Suppressor macrophage treated with lipopolysaccharide for 4 hours (primary cell): ENCODE data around the gene TSPAN5.

ENCODE experiments used
- DNase-seq: peaks from one replicate; pipeline ENCODE4 v3.0.0-alpha.2; 2020

Gene TSPAN5

DNA sequence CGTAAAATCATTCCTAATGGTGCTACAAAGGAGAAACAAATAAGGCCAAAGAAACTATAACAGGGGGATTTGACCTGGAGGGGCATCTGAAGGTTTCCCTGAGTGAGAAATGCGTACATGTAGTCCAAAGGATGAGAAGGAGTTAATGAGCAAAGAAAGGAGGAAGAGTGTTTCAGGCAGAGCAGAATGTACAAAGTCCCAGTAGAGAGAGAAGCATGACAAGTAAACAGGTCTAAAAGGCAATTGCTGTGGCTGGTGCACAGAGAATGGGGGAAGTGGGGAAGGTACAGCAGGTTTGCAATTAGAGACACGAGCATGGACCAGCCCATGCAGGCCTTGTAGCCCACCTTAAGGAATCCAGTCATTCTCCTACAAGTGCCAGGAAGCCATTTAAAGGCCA lies 145.5 kb downstream of the TSPAN5 start:
- DNase-seq, result no peak

DNA sequence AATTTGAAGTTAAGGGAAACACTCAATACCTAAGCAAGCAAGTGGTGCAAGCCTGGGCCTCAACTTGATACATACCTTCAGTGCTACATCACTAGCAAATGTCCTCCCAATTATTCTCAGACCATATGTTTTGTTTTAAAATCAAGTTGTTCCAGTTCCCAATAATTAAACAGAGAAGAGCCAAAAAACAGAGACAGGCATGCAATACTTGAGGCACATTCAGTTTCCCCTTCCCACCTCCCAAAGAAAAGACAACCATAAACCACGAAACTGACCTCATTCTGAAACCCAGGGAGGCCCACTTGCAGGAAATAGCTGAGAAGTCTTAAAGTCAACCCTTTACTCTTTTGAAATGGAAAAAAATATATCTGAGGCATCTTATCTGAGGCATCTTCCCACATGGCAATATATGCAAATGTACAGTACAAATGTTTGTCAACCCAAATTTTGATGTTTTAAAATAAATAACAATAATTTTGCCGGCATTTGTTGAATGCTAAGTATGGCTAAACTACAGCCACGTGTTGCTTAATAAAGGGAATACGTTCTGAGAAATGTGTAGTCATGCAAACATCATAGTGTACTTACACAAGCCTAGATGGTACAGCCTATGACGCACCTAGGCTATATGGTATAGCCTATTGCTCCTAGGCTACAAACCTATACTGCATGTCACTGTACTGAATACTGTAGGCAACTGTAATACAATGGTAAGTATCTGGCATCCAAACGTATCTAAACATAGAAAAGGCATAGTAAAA lies 147.5 kb downstream of the TSPAN5 start:
- DNase-seq, result peak; percentile 53

DNA sequence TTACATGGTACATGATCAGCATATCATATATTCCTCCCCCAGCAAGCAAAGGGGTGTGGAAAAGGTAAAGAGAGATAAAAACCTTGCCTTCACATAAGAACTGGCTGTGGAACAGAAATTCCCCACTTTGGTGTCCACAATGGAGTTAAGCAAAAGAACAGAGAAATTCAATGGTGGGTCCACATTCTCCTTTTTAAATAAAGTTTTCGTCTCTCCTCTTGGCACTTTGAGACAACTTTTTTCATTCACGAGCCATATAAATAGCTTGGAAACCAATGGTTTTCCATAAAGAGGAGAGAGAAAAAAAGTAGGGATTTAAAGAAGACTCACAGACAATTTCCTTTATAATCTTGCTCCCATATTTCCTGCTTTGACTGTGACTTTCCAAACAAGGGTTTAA lies 148.1 kb downstream of the TSPAN5 start:
- DNase-seq, result no peak

DNA sequence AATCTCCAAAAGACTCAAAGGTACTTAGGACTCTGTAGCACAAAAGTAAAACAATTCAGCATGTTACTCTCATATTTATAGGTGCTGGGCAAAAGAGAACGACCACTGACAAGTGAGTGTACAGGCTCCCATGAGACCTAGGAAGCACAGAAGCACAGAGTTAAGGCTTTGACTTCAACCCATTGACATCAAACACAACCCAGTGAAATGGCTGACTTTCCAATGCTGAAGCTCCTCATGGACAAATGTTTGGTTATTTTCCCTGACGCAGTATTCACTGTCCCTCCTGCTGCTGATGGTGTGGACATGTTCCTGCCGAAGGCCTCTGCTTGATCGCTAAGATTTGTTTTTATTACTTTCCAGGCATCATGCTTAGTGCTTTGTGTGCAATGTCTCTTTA lies 148.7 kb downstream of the TSPAN5 start:
- no peak for DNase-seq

DNA sequence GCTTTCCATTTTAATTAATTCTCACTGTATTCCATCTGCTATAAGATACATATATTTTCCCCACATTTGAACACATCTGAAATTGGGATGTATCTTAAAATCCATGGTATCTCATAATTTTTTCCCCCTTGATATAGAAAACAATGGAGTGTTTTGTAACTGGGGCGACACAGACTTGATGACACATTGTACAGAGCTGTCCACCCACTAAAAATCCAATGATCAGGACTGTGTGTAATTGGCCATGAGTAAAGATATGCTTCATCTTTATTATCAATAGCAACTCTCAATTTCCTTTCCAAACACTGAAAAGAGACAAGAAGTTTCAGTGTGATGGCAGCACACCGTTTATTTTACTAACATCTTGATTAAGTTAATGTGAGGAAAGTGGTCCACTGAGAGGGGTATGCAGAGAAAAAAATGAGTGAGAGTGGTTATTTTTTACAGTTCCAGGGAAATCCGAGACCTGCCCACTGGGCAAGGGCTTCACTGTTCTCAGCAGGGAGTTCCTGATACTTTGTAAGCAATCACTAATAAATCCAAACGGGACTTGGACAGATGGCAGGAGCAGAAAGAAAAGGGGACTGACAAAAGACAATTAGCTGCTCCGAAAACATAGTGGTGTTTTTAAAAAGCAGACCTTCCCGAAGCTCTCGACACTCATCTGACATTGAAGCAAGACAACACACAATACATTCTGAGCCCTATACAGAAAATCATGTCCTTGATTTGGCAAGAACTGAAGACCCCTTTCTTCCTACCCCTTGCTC lies 149.4 kb downstream of the TSPAN5 start:
- DNase-seq, result no peak

DNA sequence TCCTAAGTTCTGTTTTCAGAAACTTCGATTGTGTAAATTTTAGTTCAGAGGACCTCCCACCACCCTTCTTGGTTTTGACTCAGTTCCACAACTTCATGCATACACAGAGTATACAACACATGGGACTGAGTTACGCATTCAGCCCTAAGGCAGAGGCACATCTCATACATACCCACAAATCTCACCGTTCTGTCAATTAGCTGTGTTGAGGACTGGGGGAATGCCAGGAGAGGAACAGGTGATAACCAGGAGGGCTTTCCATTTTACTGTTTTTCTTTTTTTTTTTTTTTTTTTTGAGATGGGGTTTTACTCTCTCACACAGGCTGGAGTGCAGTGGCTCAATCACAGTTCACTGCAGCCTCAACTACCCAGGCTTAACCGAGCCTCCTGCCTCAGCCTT lies 150.2 kb downstream of the TSPAN5 start:
- DNase-seq, result no peak

DNA sequence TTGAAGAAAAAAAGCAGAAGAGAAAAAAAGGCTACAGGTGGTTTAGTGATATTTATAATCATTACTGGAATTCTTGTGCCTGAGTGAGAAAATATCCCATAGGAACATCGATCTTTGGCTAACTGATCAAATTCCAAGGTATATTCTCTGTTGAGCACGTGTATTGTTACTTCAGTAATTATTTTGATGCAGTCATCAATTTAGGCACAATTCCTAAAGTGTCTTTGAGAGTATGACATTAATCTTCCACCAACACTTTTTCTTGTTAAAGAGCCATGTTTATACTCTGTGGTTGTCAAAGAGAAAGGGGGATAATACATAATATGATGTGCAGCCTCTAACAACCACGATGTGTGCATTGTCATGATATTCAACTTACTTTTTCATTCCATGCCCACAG lies 151.1 kb downstream of the TSPAN5 start:
- DNase-seq, result no peak

DNA sequence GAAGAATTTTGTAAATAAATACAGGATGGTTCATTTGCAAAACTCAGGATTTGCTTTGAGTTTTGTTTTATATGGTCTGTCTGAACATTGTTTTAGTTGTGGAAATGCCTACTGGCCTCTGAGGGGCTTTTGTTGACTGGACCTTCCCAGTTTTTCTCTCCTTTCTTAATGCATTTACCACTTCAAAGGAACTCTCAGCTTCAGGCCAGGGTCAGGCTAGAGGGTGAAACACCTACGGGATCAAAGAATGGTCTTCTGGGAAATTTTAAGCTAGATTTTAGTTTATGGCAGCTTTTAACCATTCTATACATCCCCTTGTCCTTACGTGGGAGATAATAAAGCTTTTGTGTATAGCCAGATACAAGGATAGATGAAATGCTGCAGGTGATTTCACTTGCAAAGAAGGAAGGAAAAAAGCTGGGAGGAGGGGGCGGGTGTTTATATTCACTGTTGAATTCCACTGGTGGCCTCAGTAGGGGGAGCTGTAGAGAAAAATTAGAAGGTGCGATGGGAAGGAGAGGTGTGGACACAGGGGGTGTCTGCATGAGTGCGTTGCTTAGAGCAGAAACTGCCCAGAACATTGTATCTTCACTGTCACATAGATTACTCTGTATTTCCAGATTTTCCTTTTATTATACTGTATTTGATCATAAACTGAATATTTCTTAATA lies 151.8 kb downstream of the TSPAN5 start:
- DNase-seq, result no peak

DNA sequence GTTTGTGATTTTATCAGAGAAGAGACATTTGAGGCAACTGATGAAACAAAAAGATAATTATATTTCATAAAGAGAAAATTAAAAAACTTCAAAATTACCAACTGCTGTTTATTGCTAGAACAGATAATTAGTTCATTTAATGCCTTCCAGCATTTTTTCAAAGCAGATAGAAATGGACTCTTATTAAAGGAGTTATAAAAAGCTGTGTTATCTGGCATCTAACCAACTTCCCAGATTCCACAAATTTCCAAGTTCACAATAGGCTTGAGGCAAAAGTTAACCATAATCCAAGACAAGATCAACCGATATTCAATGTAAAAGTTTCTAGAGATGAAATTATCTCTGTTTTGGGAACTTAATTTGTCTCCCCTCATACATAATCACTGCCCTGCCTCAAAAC lies 152.4 kb downstream of the TSPAN5 start:
- no peak for DNase-seq

DNA sequence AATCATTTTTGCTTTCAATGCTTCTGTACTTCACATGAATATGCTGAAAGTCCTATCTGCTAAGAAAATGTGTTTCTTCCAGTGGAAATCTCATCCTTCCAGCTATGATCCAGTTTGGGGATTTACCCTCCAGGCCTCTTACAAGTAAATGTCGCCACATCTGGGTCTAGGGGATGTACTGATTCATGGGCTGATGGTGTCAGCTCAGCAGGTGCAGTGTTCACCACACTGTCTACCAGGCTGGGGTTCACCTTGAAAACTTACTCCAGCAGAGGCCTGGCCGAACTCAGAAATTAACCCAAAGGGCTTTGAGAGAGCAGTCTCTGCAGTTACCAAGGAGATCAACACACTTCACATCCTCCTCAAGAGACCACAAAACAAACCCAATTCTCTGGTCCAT lies 154.3 kb downstream of the TSPAN5 start:
- no peak for DNase-seq

DNA sequence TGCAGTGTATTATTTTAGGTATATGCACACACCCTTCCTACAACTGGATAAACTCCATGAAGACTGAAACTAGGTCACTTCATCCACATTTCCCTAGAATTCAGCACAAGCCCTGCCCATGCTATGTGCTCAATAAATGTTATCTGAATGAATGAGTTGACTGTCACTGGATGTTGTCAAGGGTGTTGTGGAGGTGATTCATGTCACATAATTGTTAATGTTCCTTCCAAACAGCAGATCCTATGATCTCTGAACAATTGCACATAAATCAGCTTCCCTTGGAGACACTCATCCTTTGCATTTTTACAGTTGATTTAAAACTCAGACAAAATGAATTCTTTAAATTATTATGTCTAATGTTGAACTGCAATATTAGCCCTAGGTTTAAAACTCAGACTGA lies 154.7 kb downstream of the TSPAN5 start:
- DNase-seq, result no peak

DNA sequence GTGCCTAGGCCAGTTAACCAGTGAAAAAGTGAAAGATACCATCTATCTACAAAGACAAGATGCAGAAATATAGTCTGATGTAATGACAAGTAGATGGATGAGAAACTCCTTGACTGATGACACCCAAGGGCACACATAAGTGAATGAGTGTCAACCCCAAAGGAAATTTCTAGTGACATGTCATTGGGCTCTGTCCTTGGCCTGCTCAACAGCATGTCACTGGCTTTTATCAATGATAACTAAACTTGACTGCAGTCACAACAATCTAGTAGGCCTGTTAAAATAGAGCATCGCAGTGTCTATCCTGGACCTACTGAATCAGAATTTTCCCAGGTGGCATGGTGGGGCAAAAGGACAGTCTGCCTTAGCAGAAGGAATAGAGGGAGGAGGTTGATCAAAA lies 155.8 kb downstream of the TSPAN5 start:
- no peak for DNase-seq

DNA sequence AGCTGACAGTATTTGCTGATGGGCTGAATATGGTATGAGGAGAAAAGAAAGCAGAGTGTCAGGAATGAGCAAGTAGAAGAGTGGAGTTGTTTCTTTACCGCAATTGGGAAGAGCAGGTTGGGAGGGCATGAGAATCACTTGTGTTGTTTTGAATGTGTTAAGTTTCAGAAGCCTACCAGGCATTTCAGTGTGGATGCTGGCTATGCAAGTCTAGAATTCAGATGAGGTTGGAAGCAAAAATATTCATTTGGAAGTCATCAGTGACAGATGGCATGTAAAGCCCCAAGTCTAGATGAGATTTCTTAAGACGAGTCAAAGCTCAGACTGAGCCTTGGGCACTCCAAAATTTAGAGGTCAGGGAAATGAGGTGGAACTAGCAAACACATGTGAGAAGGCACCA lies 156.4 kb downstream of the TSPAN5 start:
- DNase-seq, result no peak

DNA sequence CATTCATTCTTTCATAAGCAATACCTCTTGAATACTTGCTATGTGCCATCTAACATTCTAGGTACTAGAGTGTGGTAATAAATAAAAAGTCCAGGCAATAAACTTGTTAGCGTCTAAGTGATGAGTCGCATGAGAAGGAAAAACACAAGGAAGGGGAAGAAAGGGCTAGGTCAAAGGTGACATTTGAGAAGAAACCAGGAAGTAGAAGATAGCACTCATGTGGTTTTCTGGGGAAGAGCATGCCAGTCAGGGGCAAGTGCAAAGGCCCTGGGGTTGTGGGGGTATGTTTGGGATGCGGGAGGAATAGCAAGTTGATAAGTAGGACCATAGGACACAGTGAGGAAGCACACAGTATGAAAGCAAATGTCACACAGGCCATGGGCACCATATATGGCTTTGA lies 157.0 kb downstream of the TSPAN5 start:
- DNase-seq, result peak; percentile 9

DNA sequence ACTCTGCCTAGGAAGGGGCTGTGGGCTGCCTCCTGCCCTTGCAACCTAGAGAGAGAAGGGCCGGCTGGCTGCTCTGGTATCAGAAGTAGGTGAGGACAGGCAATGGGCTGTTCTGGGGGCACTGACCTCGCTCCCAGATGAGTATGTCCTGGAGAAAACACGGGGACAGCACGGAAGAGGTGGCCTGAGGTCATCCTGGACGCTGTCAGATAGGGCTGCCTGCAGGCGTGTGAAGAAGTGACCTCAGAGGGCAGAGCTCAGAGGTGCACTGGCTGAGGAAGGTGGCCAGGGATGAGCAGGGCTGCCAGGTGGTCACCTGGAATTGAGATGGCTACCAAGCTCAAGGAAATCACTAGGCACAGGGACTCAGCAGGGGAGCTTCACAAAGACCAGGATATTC lies 159.6 kb downstream of the TSPAN5 start:
- no peak for DNase-seq

DNA sequence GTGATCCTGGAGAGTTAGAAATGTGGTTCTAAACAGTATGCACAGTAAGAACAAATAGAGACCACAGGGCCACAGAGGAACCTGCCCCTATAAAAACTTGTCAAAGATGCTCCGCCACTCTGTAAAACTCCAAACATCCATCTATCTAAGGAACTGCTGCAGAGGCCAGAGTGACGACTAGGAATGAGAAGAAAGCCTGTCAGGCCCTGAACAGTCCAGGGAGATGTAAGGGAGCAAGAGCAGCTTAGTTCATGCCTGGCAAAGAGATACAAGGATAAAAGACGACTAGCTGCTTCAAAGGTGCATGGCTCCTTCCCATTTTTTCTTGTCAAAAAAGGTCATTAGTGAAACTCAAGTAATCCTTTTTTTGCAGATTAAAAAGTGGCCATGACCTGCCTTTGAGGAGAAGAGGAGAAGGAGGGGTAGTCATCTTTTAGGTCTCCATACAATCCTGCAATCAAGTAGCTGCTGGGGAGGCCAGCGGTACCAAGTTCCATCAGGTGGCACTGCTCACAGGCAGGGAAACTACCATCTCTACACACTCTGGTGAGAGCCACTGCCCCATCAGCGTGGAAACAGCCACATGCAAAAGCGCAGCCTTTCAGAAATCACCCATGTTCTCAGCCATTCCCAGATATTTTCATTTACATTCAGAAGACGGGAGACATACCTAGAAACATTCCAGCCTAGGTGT lies 162.1 kb downstream of the TSPAN5 start:
- DNase-seq, result no peak

DNA sequence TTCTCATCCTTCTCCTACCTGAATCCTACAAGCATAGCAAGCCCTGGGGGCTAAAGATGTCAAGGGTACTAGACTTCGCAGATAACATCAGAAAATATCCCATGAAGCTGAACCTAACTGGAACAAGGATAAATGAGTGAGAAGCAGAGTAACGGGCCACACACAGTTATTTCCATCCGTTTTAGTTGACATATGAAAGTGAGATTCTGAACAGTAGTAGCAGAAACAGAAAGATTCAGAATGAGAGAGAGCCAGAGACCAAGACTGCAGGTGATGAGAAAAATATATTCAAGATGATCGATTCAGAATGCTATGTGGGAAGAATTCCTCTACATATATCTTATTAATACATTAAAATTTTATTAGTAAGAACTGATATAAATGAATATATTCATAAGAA lies 165.1 kb downstream of the TSPAN5 start:
- no peak for DNase-seq

DNA sequence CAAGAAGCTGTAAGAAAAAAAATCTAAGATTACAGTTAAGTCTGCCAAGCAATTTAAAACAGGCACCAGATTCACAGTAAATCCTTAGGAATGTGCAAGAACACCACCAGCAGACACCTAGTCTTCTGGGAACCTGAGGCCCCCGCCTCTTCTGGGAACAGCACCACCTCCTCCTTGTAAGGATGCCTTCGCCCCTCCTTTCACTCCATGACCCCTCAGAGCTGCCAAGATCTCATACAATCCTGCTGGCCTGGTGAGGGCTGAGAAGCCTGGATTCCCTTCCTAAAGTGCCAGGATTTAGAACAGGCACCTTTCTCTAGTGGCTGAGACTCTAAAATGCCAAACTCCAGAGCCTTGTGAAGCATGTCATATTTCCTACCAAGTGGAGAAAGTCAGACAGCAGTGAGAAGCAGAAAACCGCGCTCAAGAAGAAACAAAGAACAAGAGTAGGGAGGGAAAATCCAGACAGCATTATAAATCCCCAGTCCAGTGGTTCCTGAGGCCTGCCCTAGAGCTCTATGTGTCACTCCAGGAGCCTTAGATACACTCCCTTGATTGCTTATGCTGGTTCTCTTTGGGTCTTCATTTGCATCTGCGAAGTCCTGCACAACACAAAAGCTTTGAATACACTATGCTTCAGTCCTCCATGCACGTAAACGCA lies 166.4 kb downstream of the TSPAN5 start:
- no peak for DNase-seq

DNA sequence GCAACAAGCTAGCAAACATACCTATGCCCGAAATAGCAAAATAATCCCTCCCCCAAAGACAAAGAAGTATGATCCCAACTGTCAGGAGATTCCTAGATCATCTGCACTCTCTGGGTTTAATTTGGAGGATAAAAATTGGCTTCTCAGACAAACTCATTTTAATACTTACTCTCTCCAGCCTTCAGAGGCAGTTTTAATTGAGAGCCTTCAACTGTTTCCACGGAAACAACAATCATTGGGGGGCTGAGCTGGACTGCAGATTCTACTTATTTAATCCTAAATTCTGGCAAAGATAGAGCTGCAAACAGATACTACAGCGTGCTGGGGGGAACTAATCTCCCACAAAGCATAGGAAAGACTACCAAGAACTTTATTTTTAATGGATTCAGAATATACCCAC lies 168.2 kb downstream of the TSPAN5 start:
- no peak for DNase-seq

DNA sequence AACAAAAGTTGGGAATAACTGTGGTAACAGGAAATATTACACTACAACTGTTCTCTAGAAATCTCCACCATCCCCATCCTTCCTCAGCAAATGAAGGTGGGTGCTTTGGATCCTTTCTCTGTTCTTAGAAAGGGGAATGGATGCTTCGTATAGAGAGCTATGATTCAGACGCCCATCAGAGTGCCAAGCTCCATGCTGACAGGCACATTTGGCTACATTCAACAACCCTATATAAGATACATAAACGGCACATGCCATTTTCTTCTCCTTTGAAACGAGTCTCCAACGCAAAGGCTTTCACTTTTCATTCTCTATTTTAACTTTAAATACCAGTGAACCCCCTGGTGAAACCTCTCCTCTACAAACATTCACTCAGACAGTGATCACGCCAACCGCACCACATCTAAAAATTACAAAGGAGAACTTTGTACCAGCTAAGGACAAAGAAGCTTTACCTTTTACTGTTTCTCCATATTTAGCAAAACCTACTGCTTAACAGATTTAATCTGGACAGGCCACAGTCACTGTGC lies 172.5 kb downstream of the TSPAN5 start:
- DNase-seq, result no peak

DNA sequence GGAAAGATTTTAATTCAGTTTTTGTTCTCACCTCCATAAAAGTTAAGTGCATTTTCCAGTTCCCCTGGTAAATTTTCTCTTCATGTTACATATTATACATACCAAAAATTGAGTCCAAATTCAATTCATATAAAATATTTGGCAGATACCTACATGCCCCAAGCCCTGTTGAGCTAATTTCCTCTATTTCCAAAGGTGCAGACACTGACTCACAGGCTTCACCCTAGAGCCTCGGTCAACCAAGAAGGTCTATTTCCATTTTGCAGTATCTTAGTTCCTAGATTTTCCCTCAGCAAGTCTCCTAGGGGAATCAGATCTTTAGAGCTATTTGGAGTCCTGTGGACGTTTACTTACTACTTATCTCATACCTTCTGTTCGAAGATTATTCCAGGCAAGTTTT lies 174.4 kb downstream of the TSPAN5 start:
- no peak for DNase-seq
